GM23248 (cell line): ENCODE results near the gene RAB4B. TPM values are rescaled to one million over a fixed set of nuclear protein-coding genes. Genes with fewer than 3 reads are reported as not detected.

ENCODE experiments used
- DNase-seq: peaks from one replicate; pipeline ENCODE4 v3.0.0-alpha.2; 2015
- H2AFZ ChIP-seq: fragments of 200-600 bp; sonication (generic); 2 replicates; pipeline ENCODE4 v1.6.1; 2016; ENCODE audit warnings: antibody characterized with exemption
- H3F3A ChIP-seq: fragments of 200-600 bp; sonication (generic); 2 replicates; pipeline ENCODE4 v1.6.1; 2016; ENCODE audit warnings: mild to moderate bottlenecking, antibody characterized with exemption, mixed run types; ENCODE audit not compliant: insufficient read depth
- H3K27ac ChIP-seq: fragments of 200-600 bp; sonication (generic); 2 replicates; pipeline ENCODE4 v1.5.1; 2016; ENCODE audit warnings: mild to moderate bottlenecking
- H3K27me3 ChIP-seq: fragments of 200-600 bp; sonication (generic); replicated peaks from 2 replicates; pipeline ENCODE4 v1.6.1; 2016; ENCODE audit warnings: mild to moderate bottlenecking; ENCODE audit not compliant: insufficient read depth
- H3K36me3 ChIP-seq: fragments of 200-600 bp; sonication (generic); 2 replicates; pipeline ENCODE4 v1.6.1; 2016; ENCODE audit warnings: low read depth, mild to moderate bottlenecking
- H3K4me1 ChIP-seq: fragments of 200-600 bp; sonication (generic); 2 replicates; pipeline ENCODE4 v1.6.1; 2016; ENCODE audit warnings: mild to moderate bottlenecking; ENCODE audit not compliant: insufficient read depth
- H3K4me2 ChIP-seq: fragments of 200-600 bp; sonication (generic); one replicate; pipeline ENCODE4 v1.6.1; 2016; ENCODE audit warnings: mild to moderate bottlenecking; ENCODE audit not compliant: unreplicated experiment
- H3K4me3 ChIP-seq: fragments of 200-600 bp; sonication (generic); 2 replicates; pipeline ENCODE4 v1.5.1; 2016; ENCODE audit warnings: mild to moderate bottlenecking
- H3K79me2 ChIP-seq: fragments of 200-600 bp; sonication (generic); 2 replicates; pipeline ENCODE4 v1.6.1; 2016; ENCODE audit warnings: mild to moderate bottlenecking; ENCODE audit not compliant: insufficient read depth
- H3K9ac ChIP-seq: fragments of 200-600 bp; sonication (generic); 2 replicates; pipeline ENCODE4 v1.6.1; 2016; ENCODE audit warnings: mild to moderate bottlenecking
- H3K9me2 ChIP-seq: fragments of 200-600 bp; sonication (generic); 2 replicates; pipeline ENCODE4 v1.6.1; 2016; ENCODE audit warnings: mixed run types, mild to moderate bottlenecking, moderate library complexity; ENCODE audit not compliant: insufficient read depth
- H3K9me3 ChIP-seq: fragments of 200-600 bp; sonication (generic); one replicate; pipeline ENCODE4 v1.6.1; 2017; ENCODE audit warnings: low read depth
- H4K20me1 ChIP-seq: fragments of 200-600 bp; sonication (generic); 2 replicates; pipeline ENCODE4 v1.6.0; 2016; ENCODE audit not compliant: insufficient read depth
- EZH2 ChIP-seq: fragments of 200-600 bp; sonication (generic); IDR thresholded peaks from 2 replicates; pipeline ENCODE4 v1.6.1; 2018; ENCODE audit warnings: antibody characterized with exemption, mild to moderate bottlenecking; ENCODE audit not compliant: insufficient read depth, poor library complexity, severe bottlenecking
- EZH2phosphoT487 ChIP-seq: fragments of 200-600 bp; sonication (generic); IDR thresholded peaks from 2 replicates; pipeline ENCODE4 v1.6.1; 2018; ENCODE audit warnings: antibody characterized with exemption, moderate library complexity, mild to moderate bottlenecking, low read depth; ENCODE audit not compliant: insufficient read depth
- WGBS, 2 experiments: methylation state at CpG; one replicate each; pipeline ENCODE4 v1.1.6; 2015 to 2017; ENCODE audit warnings: low lambda C conversion rate in 2 of 2, low coverage in 1 of 2; ENCODE audit errors: missing lambda C conversion rate in 2 of 2; 5-methylcytosine and 5-hydroxymethylcytosine counted together
- in situ Hi-C: fragments of 300-500 bp; cut with MboI; formaldehyde crosslinking; loops from 2 replicates; pipeline ENCODE4 v1.15.0; 2020
- polyA plus RNA-seq: library from polyadenylated mRNA; unstranded; fragments of >200 nt; fragmentation: Nextera tagmentation; extraction: Ambion mirVana; gene quantifications from 2 replicates; pipeline ENCODE4 v1.2.1, GENCODE V29; 2016
- total RNA-seq: library from RNA; depleted of rRNA; stranded (reverse); fragments of >200 nt; shearing (Covaris generic); gene quantifications from 2 replicates; pipeline ENCODE4 v1.2.3, GENCODE V29; 2014

RAB4B gene
- total and polyA plus RNA-seq, 2 experiments from 2014 or later = 23.2 to 25.6 TPM

DNA sequence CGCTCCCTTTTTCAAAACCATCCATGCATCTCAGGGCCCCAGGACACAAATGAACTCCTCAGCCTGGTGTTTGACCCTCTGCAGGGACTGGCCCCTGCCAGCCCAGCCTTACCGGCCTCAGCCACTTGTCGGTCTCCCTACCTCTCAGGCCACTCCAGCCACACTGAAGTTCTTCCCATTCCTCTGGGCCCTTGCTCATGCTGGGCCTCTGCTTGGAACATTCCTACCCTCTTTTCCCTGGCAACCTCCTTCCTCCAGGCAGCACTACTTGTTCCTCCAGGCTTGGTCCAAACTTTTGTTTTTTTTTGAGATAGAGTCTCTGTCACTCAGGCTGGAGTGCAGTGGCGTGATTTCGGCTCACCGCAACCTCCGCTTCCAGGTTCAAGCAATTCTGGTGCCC is 13.3 kb downstream of the RAB4B start:
- in situ Hi-C loops = no loop called here
- Histone ChIP-seq H3K9me2 (no peaks in the 10 kb centered on the region), H3K4me1 (no peaks in the 10 kb centered on the region), H3F3A (no peaks in the 10 kb centered on the region), H3K9me3 (no peaks in the 10 kb centered on the region), H3K9ac (no peak overlapping the region), H3K4me2 (no peak overlapping the region), H3K27me3 (no peaks in the 10 kb centered on the region), H2AFZ (no peak overlapping the region), H3K79me2 (no peaks in the 10 kb centered on the region), H3K4me3 (no peak overlapping the region), H4K20me1 (no peaks in the 10 kb centered on the region), H3K36me3 (no peaks in the 10 kb centered on the region), H3K27ac (no peak overlapping the region)
- WGBS, 2 experiments = 89 to 95% methylated on average over 7 of the region's 7 CpGs
- TF ChIP-seq EZH2phosphoT487 (no peak), EZH2 (no peak)
- DNase-seq = no peak

DNA sequence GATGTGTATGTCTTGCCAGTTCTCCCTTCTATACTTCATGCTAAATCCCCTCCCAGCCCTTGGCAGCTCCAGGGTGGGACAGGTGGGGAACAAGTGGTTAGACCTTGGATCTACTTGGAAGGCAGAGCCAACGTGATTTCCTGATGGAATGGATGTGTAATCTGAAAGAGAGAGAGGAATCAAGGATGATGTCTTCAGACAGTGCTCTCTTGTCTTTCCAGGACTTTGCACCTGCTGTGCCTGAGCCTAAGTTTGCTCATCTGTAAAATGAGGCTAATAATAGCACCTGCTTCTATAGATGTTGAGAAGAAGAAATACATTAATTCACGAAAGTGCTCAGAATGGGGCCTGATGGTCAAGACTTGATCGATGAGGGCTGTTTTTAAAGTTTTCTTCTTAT is 13.9 kb downstream of the RAB4B start:
- DNase-seq = no peak
- H3K27ac ChIP-seq = no peak overlapping the region
- H3K9ac ChIP-seq = no peak overlapping the region

DNA sequence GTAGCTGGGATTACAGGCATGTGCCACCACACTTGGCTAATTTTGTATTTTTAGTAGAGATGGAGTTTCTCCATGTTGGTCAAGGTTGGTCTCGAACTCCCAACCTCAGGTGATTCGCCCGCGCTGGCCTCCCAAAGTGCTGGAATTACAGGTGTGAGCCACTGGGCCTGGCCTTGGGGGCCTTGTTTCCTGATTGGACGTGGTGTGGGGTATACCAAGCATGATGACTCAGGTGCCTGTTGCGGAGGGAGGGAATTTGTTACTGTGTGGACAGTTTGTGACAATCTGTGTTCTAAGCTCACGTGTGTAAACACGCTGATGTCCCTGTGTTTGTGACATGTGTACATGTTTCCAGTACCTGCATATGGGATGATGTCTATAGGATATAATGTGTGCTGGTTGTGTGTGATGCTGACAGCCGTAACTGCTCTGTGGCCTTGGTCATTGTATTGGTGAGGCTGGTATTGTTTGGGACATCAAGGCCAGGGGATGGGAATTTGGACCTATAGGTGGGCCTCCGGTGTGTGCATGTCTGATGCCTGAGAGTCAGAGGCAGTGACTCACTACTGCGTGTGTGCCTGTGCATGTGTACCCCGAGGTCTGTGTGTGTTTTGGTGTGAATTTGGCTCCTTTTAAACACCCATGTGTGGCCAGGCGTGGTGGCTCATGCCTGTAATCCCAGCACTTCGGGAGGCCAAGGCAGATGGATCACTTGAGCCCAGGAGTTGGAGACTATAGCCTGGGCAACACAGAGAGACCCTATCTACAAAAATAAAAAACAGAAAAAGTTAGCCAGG is 19.3 kb downstream of the RAB4B start:
- peak overlapping the region; percentile 92 for H3K4me3 ChIP-seq
- no peak for DNase-seq
- H3K9me3 ChIP-seq = no peaks in the 10 kb centered on the region
- TF ChIP-seq EZH2 (no peak), EZH2phosphoT487 (no peak)
- peak overlapping the region; percentile 83 for H3K9ac ChIP-seq
- H2AFZ ChIP-seq = peak overlapping the region; percentile 86
- 89 to 90% methylated on average over 14 of the region's 14 CpGs for WGBS, 2 experiments
- peak overlapping the region; percentile 88 for H3K27ac ChIP-seq
- peaks cover 33% of the 10 kb centered on the region for H3K79me2 ChIP-seq
- no peaks in the 10 kb centered on the region for H3K27me3 ChIP-seq
- H3F3A ChIP-seq = peaks cover 19% of the 10 kb centered on the region
- H3K36me3 ChIP-seq = no peaks in the 10 kb centered on the region
- H3K4me1 ChIP-seq = peaks cover 13% of the 10 kb centered on the region
- H3K9me2 ChIP-seq = no peaks in the 10 kb centered on the region
- in situ Hi-C loops = no loop called here
- H3K4me2 ChIP-seq = peak overlapping the region; percentile 73
- H4K20me1 ChIP-seq = no peaks in the 10 kb centered on the region

More for the DNA sequence above, 13.9 kb downstream of the RAB4B start:
- no peak overlapping the region for H3K4me3 ChIP-seq
- H3K4me2 ChIP-seq = no peak overlapping the region
- no peaks in the 10 kb centered on the region for H3K36me3 ChIP-seq
- no peaks in the 10 kb centered on the region for H4K20me1 ChIP-seq
- no peaks in the 10 kb centered on the region for H3K79me2 ChIP-seq
- no peaks in the 10 kb centered on the region for H3F3A ChIP-seq
- in situ Hi-C loops = no loop called here
- WGBS, 2 experiments = 75 to 80% methylated on average over 3 of the region's 3 CpGs
- H3K9me3 ChIP-seq = no peaks in the 10 kb centered on the region
- no peak overlapping the region for H2AFZ ChIP-seq
- no peaks in the 10 kb centered on the region for H3K9me2 ChIP-seq
- TF ChIP-seq EZH2phosphoT487 (no peak), EZH2 (no peak)
- no peaks in the 10 kb centered on the region for H3K27me3 ChIP-seq
- no peaks in the 10 kb centered on the region for H3K4me1 ChIP-seq

- H3K4me1 ChIP-seq = peaks cover 21% of the 10 kb centered on the region
- no peaks in the 10 kb centered on the region for H4K20me1 ChIP-seq
- peaks cover 41% of the 10 kb centered on the region for H3K79me2 ChIP-seq
- H3K27ac ChIP-seq = peak overlapping the region; percentile 88
- 12 to 14% methylated on average over 28 of the region's 28 CpGs for WGBS, 2 experiments
- H3F3A ChIP-seq = peaks cover 20% of the 10 kb centered on the region
- H3K4me2 ChIP-seq = peak overlapping the region; percentile 73
- H3K9me3 ChIP-seq = no peaks in the 10 kb centered on the region
- in situ Hi-C loops = no loop called here
- no peaks in the 10 kb centered on the region for H3K9me2 ChIP-seq
- peak overlapping the region; percentile 83 for H3K9ac ChIP-seq
- DNase-seq = peak; percentile 81
- no peaks in the 10 kb centered on the region for H3K36me3 ChIP-seq
- TF ChIP-seq EZH2 (no peak), EZH2phosphoT487 (no peak)
- H3K4me3 ChIP-seq = peak overlapping the region; percentile 92
- no peaks in the 10 kb centered on the region for H3K27me3 ChIP-seq
- peak overlapping the region; percentile 86 for H2AFZ ChIP-seq
Measured at GRCh38 chr19:40797963-40798682, 20.1 kb downstream of the RAB4B start.
